Central memory CD8-positive, alpha-beta T cell (primary cell): Measurements from ENCODE around the gene SOBP.

Experiments
- ATAC-seq: fragments of 150-1000 bp; cut with Tn5 transposase; replicated peaks from 2 replicates; pipeline ENCODE4 v1.10.0; 2022; ENCODE audit warnings: mild to moderate bottlenecking, moderate FRiP score, moderate number of reproducible peaks; ENCODE audit not compliant: poor library complexity, severe bottlenecking; ENCODE audit errors: extremely low read depth
- DNase-seq, 2 donors: peaks; one replicate each; pipeline ENCODE4 v3.0.0; 2021; ENCODE audit warnings: low spot score in 2 of 2
- H3K27ac Mint-ChIP-seq: one replicate; pipeline ENCODE4 v1.8.0; 2022; ENCODE audit warnings: low read depth, mild to moderate bottlenecking, moderate library complexity, mixed read lengths
- H3K27me3 Mint-ChIP-seq: one replicate; pipeline ENCODE4 v1.8.0; 2022; ENCODE audit warnings: mixed read lengths
- H3K36me3 Mint-ChIP-seq: one replicate; pipeline ENCODE4 v1.8.0; 2022; ENCODE audit warnings: mild to moderate bottlenecking, moderate library complexity, mixed read lengths; ENCODE audit not compliant: insufficient read depth
- H3K4me1 Mint-ChIP-seq: one replicate; pipeline ENCODE4 v1.8.0; 2022; ENCODE audit warnings: mixed read lengths
- H3K4me3 Mint-ChIP-seq: one replicate; pipeline ENCODE4 v1.8.0; 2022; ENCODE audit warnings: mild to moderate bottlenecking, moderate library complexity, mixed read lengths
- H3K9me3 Mint-ChIP-seq: one replicate; pipeline ENCODE4 v1.8.0; 2022; ENCODE audit warnings: mixed read lengths

SOBP gene

GRCh38 chr6:107624541-107624940 is 134.6 kb downstream of the SOBP start:
- ATAC-seq, result no peak
- no peaks in the 10 kb centered on the region for H3K27me3 Mint-ChIP-seq
- peaks cover 21% of the 10 kb centered on the region for H3K4me1 Mint-ChIP-seq
- H3K36me3 Mint-ChIP-seq, result no peaks in the 10 kb centered on the region
- H3K27ac Mint-ChIP-seq, result no peak overlapping the region
- no peak overlapping the region for H3K4me3 Mint-ChIP-seq
- H3K9me3 Mint-ChIP-seq, result no peaks in the 10 kb centered on the region
- no peak for DNase-seq

- Mint-ChIP-seq H3K36me3 (no peaks in the 10 kb centered on the region), H3K4me3 (no peak overlapping the region), H3K27ac (peak overlapping the region; percentile 23), H3K27me3 (no peaks in the 10 kb centered on the region), H3K9me3 (no peaks in the 10 kb centered on the region), H3K4me1 (peaks cover 17% of the 10 kb centered on the region)
- no peak for ATAC-seq
- no peak for DNase-seq
Measured at GRCh38 chr6:107625264-107625663, 135.3 kb downstream of the SOBP start.

- H3K36me3 Mint-ChIP-seq, result no peaks in the 10 kb centered on the region
- H3K4me1 Mint-ChIP-seq, result peaks cover 7% of the 10 kb centered on the region
- H3K4me3 Mint-ChIP-seq, result no peak overlapping the region
- no peak for DNase-seq
- no peak for ATAC-seq
- no peaks in the 10 kb centered on the region for H3K9me3 Mint-ChIP-seq
- no peak overlapping the region for H3K27ac Mint-ChIP-seq
- peaks cover under 1% of the 10 kb centered on the region for H3K27me3 Mint-ChIP-seq
Measured at GRCh38 chr6:107626645-107627044, 136.7 kb downstream of the SOBP start.

GRCh38 chr6:107627969-107628368 is 138.1 kb downstream of the SOBP start:
- Mint-ChIP-seq H3K27me3 (peaks cover 14% of the 10 kb centered on the region), H3K4me3 (no peak overlapping the region), H3K4me1 (peaks cover 7% of the 10 kb centered on the region), H3K9me3 (no peaks in the 10 kb centered on the region), H3K36me3 (no peaks in the 10 kb centered on the region), H3K27ac (no peak overlapping the region)
- ATAC-seq (no peak), DNase-seq (no peak)

GRCh38 chr6:107628878-107629277 is 139.0 kb downstream of the SOBP start:
- no peak overlapping the region for H3K27ac Mint-ChIP-seq
- no peak overlapping the region for H3K4me3 Mint-ChIP-seq
- no peaks in the 10 kb centered on the region for H3K9me3 Mint-ChIP-seq
- no peak for DNase-seq
- peaks cover 2% of the 10 kb centered on the region for H3K36me3 Mint-ChIP-seq
- H3K4me1 Mint-ChIP-seq, result peaks cover 7% of the 10 kb centered on the region
- H3K27me3 Mint-ChIP-seq, result peaks cover 23% of the 10 kb centered on the region
- no peak for ATAC-seq

GRCh38 chr6:107629548-107630129 is 139.7 kb downstream of the SOBP start:
- Mint-ChIP-seq H3K4me3 (no peak overlapping the region), H3K9me3 (no peaks in the 10 kb centered on the region), H3K27me3 (peaks cover 30% of the 10 kb centered on the region), H3K27ac (no peak overlapping the region), H3K36me3 (peaks cover 2% of the 10 kb centered on the region), H3K4me1 (peaks cover 7% of the 10 kb centered on the region)
- ATAC-seq, result no peak
- no peak for DNase-seq

- no peak for ATAC-seq
- H3K4me3 Mint-ChIP-seq, result no peak overlapping the region
- no peak for DNase-seq
- H3K4me1 Mint-ChIP-seq, result peaks cover 1% of the 10 kb centered on the region
- no peak overlapping the region for H3K27ac Mint-ChIP-seq
- peaks cover 35% of the 10 kb centered on the region for H3K27me3 Mint-ChIP-seq
- H3K36me3 Mint-ChIP-seq, result peaks cover 2% of the 10 kb centered on the region
- H3K9me3 Mint-ChIP-seq, result no peaks in the 10 kb centered on the region
Measured at GRCh38 chr6:107630348-107630977, 140.5 kb downstream of the SOBP start.

GRCh38 chr6:107632381-107633136 is 142.6 kb downstream of the SOBP start:
- no peak overlapping the region for H3K27ac Mint-ChIP-seq
- peaks cover 55% of the 10 kb centered on the region for H3K27me3 Mint-ChIP-seq
- ATAC-seq (no peak), DNase-seq (no peak)
- H3K9me3 Mint-ChIP-seq, result no peaks in the 10 kb centered on the region
- peak overlapping the region; percentile 51 for H3K4me3 Mint-ChIP-seq
- peaks cover 2% of the 10 kb centered on the region for H3K36me3 Mint-ChIP-seq
- no peaks in the 10 kb centered on the region for H3K4me1 Mint-ChIP-seq

GRCh38 chr6:107633680-107634323 is 143.9 kb downstream of the SOBP start:
- H3K4me3 Mint-ChIP-seq, result peak overlapping the region; percentile 51
- H3K27ac Mint-ChIP-seq, result no peak overlapping the region
- H3K36me3 Mint-ChIP-seq, result peaks cover 2% of the 10 kb centered on the region
- ATAC-seq, result no peak
- H3K9me3 Mint-ChIP-seq, result no peaks in the 10 kb centered on the region
- H3K4me1 Mint-ChIP-seq, result no peaks in the 10 kb centered on the region
- DNase-seq, result no peak
- H3K27me3 Mint-ChIP-seq, result peaks cover 55% of the 10 kb centered on the region

GRCh38 chr6:107634324-107635056 is 144.6 kb downstream of the SOBP start:
- DNase-seq (no peak), ATAC-seq (peak; percentile 28)
- Mint-ChIP-seq H3K36me3 (peaks cover 2% of the 10 kb centered on the region), H3K4me1 (no peaks in the 10 kb centered on the region), H3K27me3 (peaks cover 59% of the 10 kb centered on the region), H3K27ac (no peak overlapping the region), H3K4me3 (peak overlapping the region; percentile 51), H3K9me3 (no peaks in the 10 kb centered on the region)

GRCh38 chr6:107635057-107635515 is 145.2 kb downstream of the SOBP start:
- peak overlapping the region; percentile 61 for H3K4me3 Mint-ChIP-seq
- no peaks in the 10 kb centered on the region for H3K9me3 Mint-ChIP-seq
- H3K4me1 Mint-ChIP-seq, result no peaks in the 10 kb centered on the region
- H3K27ac Mint-ChIP-seq, result no peak overlapping the region
- peaks cover 65% of the 10 kb centered on the region for H3K27me3 Mint-ChIP-seq
- peak; percentile 14 for ATAC-seq
- H3K36me3 Mint-ChIP-seq, result peaks cover 2% of the 10 kb centered on the region
- no peak for DNase-seq

GRCh38 chr6:107636486-107636885 is 146.6 kb downstream of the SOBP start:
- H3K9me3 Mint-ChIP-seq, result no peaks in the 10 kb centered on the region
- no peaks in the 10 kb centered on the region for H3K4me1 Mint-ChIP-seq
- no peak overlapping the region for H3K4me3 Mint-ChIP-seq
- no peak overlapping the region for H3K27ac Mint-ChIP-seq
- DNase-seq (no peak), ATAC-seq (no peak)
- peaks cover 79% of the 10 kb centered on the region for H3K27me3 Mint-ChIP-seq
- H3K36me3 Mint-ChIP-seq, result peaks cover 2% of the 10 kb centered on the region
